Measurements from ENCODE around the gene MTA3. TPM values are rescaled to one million over a fixed set of nuclear protein-coding genes. Genes with fewer than 3 reads are reported as not detected.

MTA3 gene
- polyA plus RNA-seq, 3 donors: 2.0 to 4.5 (median 2.2) TPM

DNA sequence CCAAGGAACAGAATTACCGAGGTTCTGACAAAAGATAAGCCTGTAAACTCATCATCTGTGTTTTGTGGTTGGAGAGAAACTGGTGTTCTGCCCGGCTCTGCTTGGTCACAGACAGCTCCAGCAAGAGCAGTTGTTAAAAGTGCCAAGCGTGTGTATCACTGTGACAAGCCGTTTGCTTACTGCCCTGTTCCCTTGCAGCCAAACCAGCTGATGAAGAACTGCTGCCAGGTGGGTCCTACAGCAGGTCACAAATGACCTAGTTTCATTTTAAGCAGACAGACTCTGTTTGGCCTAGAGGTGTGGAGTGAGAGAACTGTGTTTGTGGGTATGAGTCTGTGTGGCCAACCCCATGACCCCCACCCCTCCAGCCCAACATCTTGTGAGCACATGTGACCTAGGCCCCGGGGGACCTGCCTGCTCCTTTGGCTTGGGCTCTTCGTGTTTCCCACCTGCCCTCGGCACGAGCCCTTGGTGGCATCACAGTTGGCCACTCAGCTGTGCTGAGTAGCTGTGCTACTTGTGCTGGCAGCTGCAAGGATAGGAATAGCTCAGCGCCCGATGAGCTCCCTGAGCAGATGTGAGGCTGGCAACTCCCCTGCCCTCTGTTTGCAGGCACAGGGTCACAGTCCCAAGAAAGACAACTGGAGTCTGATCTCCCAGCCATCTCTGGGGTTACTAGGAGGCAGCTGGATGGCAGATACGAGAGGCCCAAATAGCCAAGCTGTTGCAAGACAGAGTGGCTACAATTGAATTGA is 185.8 kb downstream of the MTA3 start:
- peak overlapping the region; percentile 49 for H3K4me2 ChIP-seq (replicated peaks; ENCODE audit: extremely low read depth, low read length, poor library complexity, severe bottlenecking)
- DNase-seq: peak in 1 of 3 donors; percentile 12

DNA sequence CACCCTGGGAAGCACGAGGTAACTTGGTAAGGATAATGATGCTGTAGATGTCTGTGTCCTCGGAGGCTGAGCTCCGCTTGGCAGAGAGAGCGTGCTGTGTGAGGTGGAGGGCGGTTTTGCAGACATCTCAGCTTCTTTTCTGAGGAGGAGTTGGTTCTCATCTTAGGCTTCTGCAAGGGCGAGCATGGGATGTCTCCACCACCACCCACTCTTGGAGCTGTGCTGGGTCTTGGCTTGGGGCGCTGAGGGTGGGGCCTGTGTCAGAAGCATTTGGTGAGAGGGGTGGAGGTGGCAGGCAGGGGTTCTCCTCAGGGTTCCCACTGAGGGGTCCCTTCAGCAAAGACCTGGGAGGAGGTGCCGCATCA is 186.3 kb downstream of the MTA3 start:
- peaks cover 69% of the 10 kb centered on the region for H3K4me1 Mint-ChIP-seq
- TF ChIP-seq, protein P1, sequence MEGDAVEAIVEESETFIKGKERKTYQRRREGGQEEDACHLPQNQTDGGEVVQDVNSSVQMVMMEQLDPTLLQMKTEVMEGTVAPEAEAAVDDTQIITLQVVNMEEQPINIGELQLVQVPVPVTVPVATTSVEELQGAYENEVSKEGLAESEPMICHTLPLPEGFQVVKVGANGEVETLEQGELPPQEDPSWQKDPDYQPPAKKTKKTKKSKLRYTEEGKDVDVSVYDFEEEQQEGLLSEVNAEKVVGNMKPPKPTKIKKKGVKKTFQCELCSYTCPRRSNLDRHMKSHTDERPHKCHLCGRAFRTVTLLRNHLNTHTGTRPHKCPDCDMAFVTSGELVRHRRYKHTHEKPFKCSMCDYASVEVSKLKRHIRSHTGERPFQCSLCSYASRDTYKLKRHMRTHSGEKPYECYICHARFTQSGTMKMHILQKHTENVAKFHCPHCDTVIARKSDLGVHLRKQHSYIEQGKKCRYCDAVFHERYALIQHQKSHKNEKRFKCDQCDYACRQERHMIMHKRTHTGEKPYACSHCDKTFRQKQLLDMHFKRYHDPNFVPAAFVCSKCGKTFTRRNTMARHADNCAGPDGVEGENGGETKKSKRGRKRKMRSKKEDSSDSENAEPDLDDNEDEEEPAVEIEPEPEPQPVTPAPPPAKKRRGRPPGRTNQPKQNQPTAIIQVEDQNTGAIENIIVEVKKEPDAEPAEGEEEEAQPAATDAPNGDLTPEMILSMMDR (IDR thresholded peaks at IDR 0.05): no peak
- 63% methylated on average over 3 of the region's 8 CpGs for WGBS (ENCODE audit: insufficient coverage)

More for the DNA sequence above, 185.8 kb downstream of the MTA3 start:
- TF ChIP-seq, protein P1 (IDR thresholded peaks at IDR 0.05): no peak
- peaks cover 69% of the 10 kb centered on the region for H3K4me1 Mint-ChIP-seq
- peak overlapping the region in 1 of 3 experiments; percentile 44 for H3K4me3 ChIP-seq (replicated peaks in 1 of 3; ENCODE audit: low read depth in 2 of 3, low read length in 3 of 3)
- peak overlapping the region; percentile 90 for H2AFZ ChIP-seq (ENCODE audit: insufficient read depth, low read depth, low read length, poor library complexity, severe bottlenecking)
- intact Hi-C loops (cut with micrococcal nuclease): no loop called here
- H3K36me3 ChIP-seq (replicated peaks in 1 of 2; ENCODE audit: control insufficient read depth in 1 of 2, insufficient read depth in 2 of 2, low read length in 2 of 2): no peaks in the 10 kb centered on the region
- peaks cover 7 to 15% of the 10 kb centered on the region in 2 donors for H3K36me3 Mint-ChIP-seq
- peak overlapping the region; percentile 87 to 89 for H3K27ac ChIP-seq (ENCODE audit: low read depth in 1 of 2, low read length in 2 of 2)
- no peak overlapping the region for H3K9ac ChIP-seq (ENCODE audit: insufficient read depth, low read length, poor library complexity, severe bottlenecking)
- H3K9me3 Mint-ChIP-seq: peaks cover 0 to 2% (median 0%) of the 10 kb centered on the region in 7 donors
- H3K27me3 ChIP-seq (ENCODE audit: control insufficient read depth in 2 of 2, insufficient read depth in 2 of 2, low read length in 2 of 2): no peaks in the 10 kb centered on the region
- H3K27me3 Mint-ChIP-seq (ENCODE audit: low read depth in 3 of 3): no peaks in the 10 kb centered on the region
- H3K79me2 ChIP-seq (ENCODE audit: insufficient read depth, low read length): no peaks in the 10 kb centered on the region
- H3K27ac Mint-ChIP-seq: peak overlapping the region; percentile 97 to 99 (median 98)
- H4K20me1 ChIP-seq (ENCODE audit: insufficient read depth, low read length): no peaks in the 10 kb centered on the region
- peaks cover 64 to 71% of the 10 kb centered on the region in 2 donors for H3K4me1 ChIP-seq (ENCODE audit: control insufficient read depth in 1 of 2, insufficient read depth in 2 of 2, low read length in 2 of 2)
- WGBS (ENCODE audit: insufficient coverage): 57% methylated on average over 7 of the region's 11 CpGs
- no peaks in the 10 kb centered on the region for H3K9me3 ChIP-seq (replicated peaks in 1 of 2; ENCODE audit: control insufficient read depth in 1 of 2, insufficient read depth in 1 of 2, low read length in 2 of 2)
- H3K4me3 Mint-ChIP-seq: peak overlapping the region in 1 of 2 donors; percentile 53

More for the DNA sequence above, 186.3 kb downstream of the MTA3 start:
- H3K27ac ChIP-seq (ENCODE audit: low read depth in 1 of 2, low read length in 2 of 2): peak overlapping the region; percentile 87 to 89
- Mint-ChIP-seq H3K9me3 (peaks cover 0 to 2% (median 0%) of the 10 kb centered on the region in 7 donors), H3K27me3 (ENCODE audit: low read depth in 3 of 3) (no peaks in the 10 kb centered on the region), H3K27ac (peak overlapping the region; percentile 94 to 99 (median 98)), H3K4me3 (peak overlapping the region; percentile 53 to 66), H3K36me3 (peaks cover 8 to 16% of the 10 kb centered on the region in 2 donors)
- H3K9me3 ChIP-seq (replicated peaks in 1 of 2; ENCODE audit: control insufficient read depth in 1 of 2, insufficient read depth in 1 of 2, low read length in 2 of 2): no peaks in the 10 kb centered on the region
- H3K9ac ChIP-seq (ENCODE audit: insufficient read depth, low read length, poor library complexity, severe bottlenecking): peak overlapping the region; percentile 42
- intact Hi-C loops (cut with micrococcal nuclease): loop anchor here in 1 of 2 donors (5.0 kb wide), 2 partner anchors 32 to 48 kb away; no protein-coding TSS in a partner anchor
- no peaks in the 10 kb centered on the region for H3K27me3 ChIP-seq (ENCODE audit: control insufficient read depth in 2 of 2, insufficient read depth in 2 of 2, low read length in 2 of 2)
- peak overlapping the region; percentile 49 for H3K4me2 ChIP-seq (replicated peaks; ENCODE audit: extremely low read depth, low read length, poor library complexity, severe bottlenecking)
- no peak for DNase-seq
- peaks cover 64 to 71% of the 10 kb centered on the region in 2 donors for H3K4me1 ChIP-seq (ENCODE audit: control insufficient read depth in 1 of 2, insufficient read depth in 2 of 2, low read length in 2 of 2)
- peak overlapping the region in 1 of 3 experiments; percentile 44 for H3K4me3 ChIP-seq (replicated peaks in 1 of 3; ENCODE audit: low read depth in 2 of 3, low read length in 3 of 3)
- peak overlapping the region; percentile 90 for H2AFZ ChIP-seq (ENCODE audit: insufficient read depth, low read depth, low read length, poor library complexity, severe bottlenecking)
- H3K79me2 ChIP-seq (ENCODE audit: insufficient read depth, low read length): no peaks in the 10 kb centered on the region
- no peaks in the 10 kb centered on the region for H4K20me1 ChIP-seq (ENCODE audit: insufficient read depth, low read length)
- H3K36me3 ChIP-seq (replicated peaks in 1 of 2; ENCODE audit: control insufficient read depth in 1 of 2, insufficient read depth in 2 of 2, low read length in 2 of 2): no peaks in the 10 kb centered on the region
